SK-N-SH treated with all-trans-retinoic acid at 6 μM for 48 hours (cell line): ENCODE results near the gene ZNF208.
"Not testable (repeated sequence)": the region's sequence is repeated elsewhere in the genome, so short reads cannot be mapped to it uniquely, and the experiment has no call there.

Source experiments
- ARNTL ChIP-seq: fragments of 450-650 bp; formaldehyde crosslinking; IDR thresholded peaks from 2 replicates; pipeline ENCODE4 v1.5.0; 2020; ENCODE audit warnings: low read depth, mild to moderate bottlenecking, moderate library complexity, borderline replicate concordance
- ISL1 ChIP-seq: fragments of 250-450 bp; sonication (Bioruptor Pico); IDR thresholded peaks from 2 replicates; pipeline ENCODE4 v2.1.2; 2022; ENCODE audit warnings: mild to moderate bottlenecking, moderate library complexity
- OSR1 ChIP-seq: fragments of 250-450 bp; sonication (Bioruptor Pico); IDR thresholded peaks from 2 replicates; pipeline ENCODE4 v1.8.0; 2022; ENCODE audit warnings: moderate library complexity, mild to moderate bottlenecking, inconsistent platforms
- SNAI2 ChIP-seq: fragments of 250-450 bp; sonication (Bioruptor Pico); IDR thresholded peaks from 2 replicates; pipeline ENCODE4 v1.5.0; 2020; ENCODE audit warnings: mild to moderate bottlenecking, moderate library complexity
- TCF4 ChIP-seq: fragments of 250-450 bp; sonication (Bioruptor Pico); IDR thresholded peaks from 2 replicates; pipeline ENCODE4 v1.8.0; 2021; ENCODE audit warnings: mild to moderate bottlenecking, moderate library complexity, borderline replicate concordance
- ZFP30 ChIP-seq: fragments of 450-650 bp; formaldehyde crosslinking; IDR thresholded peaks from 2 replicates; pipeline ENCODE4 v1.5.0; 2022; ENCODE audit warnings: mild to moderate bottlenecking, moderate library complexity
- TF ChIP-seq, protein P1 (sequence below): fragments of 250-450 bp; sonication (Bioruptor Pico); IDR thresholded peaks from 2 replicates; pipeline ENCODE4 v1.8.0; 2020; ENCODE audit warnings: mild to moderate bottlenecking, moderate library complexity, borderline replicate concordance
- TF ChIP-seq, protein P2 (sequence below): fragments of 250-450 bp; sonication (Bioruptor Pico); IDR thresholded peaks from 2 replicates; pipeline ENCODE4 v1.5.1; 2020; ENCODE audit warnings: low read depth, mild to moderate bottlenecking, moderate library complexity

DNA sequence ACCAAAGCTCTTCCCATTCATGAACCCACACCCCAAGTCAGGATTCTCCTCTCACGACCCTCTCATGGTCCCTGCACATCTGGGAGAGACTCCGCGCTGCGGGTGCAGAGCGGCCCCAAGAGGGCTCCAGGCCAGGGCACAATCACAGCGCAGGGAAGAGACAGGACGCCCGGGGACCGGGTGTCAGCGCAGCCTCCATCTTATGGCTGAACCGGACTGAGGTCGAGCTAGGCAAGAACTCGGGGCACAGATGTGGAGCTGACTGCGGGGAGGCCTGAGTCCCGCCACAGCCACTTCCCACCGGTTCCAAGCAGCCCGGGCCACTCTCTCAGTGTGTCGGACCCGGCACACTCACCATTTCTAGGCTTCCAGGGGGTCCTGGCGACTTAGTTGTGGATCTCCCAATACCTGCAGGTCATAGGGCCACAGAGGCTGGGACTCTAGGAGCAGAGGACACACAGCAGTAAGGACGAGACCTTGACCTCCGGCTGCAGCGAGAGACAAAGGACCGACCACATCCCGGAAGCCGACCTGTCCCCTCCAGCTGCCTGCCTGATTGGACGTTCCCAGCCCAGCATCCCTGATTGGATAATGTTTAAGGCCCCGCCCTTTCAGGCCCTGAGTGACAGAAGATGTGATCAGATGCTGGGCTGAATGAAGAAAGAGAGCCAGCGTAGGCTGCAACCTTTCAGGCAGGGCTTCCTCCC, at the start of gene ZNF208:
- not testable (repeated sequence) for TF ChIP-seq ARNTL (CRISPR knock-in tag); ISL1; OSR1 (CRISPR knock-in tag); ZFP30; SNAI2 (CRISPR knock-in tag); TCF4 (CRISPR knock-in tag)
- TF ChIP-seq, protein P1, sequence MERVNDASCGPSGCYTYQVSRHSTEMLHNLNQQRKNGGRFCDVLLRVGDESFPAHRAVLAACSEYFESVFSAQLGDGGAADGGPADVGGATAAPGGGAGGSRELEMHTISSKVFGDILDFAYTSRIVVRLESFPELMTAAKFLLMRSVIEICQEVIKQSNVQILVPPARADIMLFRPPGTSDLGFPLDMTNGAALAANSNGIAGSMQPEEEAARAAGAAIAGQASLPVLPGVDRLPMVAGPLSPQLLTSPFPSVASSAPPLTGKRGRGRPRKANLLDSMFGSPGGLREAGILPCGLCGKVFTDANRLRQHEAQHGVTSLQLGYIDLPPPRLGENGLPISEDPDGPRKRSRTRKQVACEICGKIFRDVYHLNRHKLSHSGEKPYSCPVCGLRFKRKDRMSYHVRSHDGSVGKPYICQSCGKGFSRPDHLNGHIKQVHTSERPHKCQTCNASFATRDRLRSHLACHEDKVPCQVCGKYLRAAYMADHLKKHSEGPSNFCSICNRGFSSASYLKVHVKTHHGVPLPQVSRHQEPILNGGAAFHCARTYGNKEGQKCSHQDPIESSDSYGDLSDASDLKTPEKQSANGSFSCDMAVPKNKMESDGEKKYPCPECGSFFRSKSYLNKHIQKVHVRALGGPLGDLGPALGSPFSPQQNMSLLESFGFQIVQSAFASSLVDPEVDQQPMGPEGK: not testable (repeated sequence)
- TF ChIP-seq, protein P2, sequence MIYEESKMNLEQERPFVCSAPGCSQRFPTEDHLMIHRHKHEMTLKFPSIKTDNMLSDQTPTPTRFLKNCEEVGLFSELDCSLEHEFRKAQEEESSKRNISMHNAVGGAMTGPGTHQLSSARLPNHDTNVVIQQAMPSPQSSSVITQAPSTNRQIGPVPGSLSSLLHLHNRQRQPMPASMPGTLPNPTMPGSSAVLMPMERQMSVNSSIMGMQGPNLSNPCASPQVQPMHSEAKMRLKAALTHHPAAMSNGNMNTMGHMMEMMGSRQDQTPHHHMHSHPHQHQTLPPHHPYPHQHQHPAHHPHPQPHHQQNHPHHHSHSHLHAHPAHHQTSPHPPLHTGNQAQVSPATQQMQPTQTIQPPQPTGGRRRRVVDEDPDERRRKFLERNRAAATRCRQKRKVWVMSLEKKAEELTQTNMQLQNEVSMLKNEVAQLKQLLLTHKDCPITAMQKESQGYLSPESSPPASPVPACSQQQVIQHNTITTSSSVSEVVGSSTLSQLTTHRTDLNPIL (CRISPR knock-in tag): not testable (repeated sequence)
